Activated T-cell treated with anti-CD3 and anti-CD28 coated beads, Interleukin-2, amount 50 U/mL, for 4 hours (primary cell): ENCODE data around the gene TMEM208. TPM values are rescaled to one million over a fixed set of nuclear protein-coding genes. Genes with fewer than 3 reads are reported as not detected.

ENCODE experiments used
- ATAC-seq, 2 donors: fragments of 200-7000 bp; cut with Tn5 transposase; one replicate each; pipeline ENCODE4 v1.10.0; 2021
- DNase-seq: peaks from one replicate; pipeline ENCODE4 v3.0.0-alpha.2; 2020
- H3K27me3 Mint-ChIP-seq: one replicate; pipeline ENCODE4 v1.8.0; 2021; ENCODE audit warnings: low read depth, mixed read lengths
- H3K36me3 Mint-ChIP-seq: one replicate; pipeline ENCODE4 v1.8.0; 2022; ENCODE audit warnings: mixed read lengths; ENCODE audit not compliant: insufficient read depth
- H3K4me1 Mint-ChIP-seq: one replicate; pipeline ENCODE4 v1.8.0; 2021; ENCODE audit warnings: low read depth, mixed read lengths
- H3K4me3 Mint-ChIP-seq: one replicate; pipeline ENCODE4 v1.8.0; 2021; ENCODE audit warnings: mild to moderate bottlenecking, moderate library complexity, mixed read lengths
- H3K9me3 Mint-ChIP-seq: one replicate; pipeline ENCODE4 v1.8.0; 2021; ENCODE audit warnings: mixed read lengths
- total RNA-seq, 3 donors: library from RNA; stranded (reverse); gene quantifications; one replicate each; pipeline ENCODE4 v1.2.1, GENCODE V29; 2021

Gene TMEM208
- total RNA-seq, 3 donors from 2014 or later = 109 to 130 (median 124) TPM

- H3K4me1 Mint-ChIP-seq = peaks cover 19% of the 10 kb centered on the region
- H3K9me3 Mint-ChIP-seq = no peaks in the 10 kb centered on the region
- no peak overlapping the region for H3K4me3 Mint-ChIP-seq
- no peaks in the 10 kb centered on the region for H3K27me3 Mint-ChIP-seq
- ATAC-seq (no peak), DNase-seq (no peak)
- peaks cover 13% of the 10 kb centered on the region for H3K36me3 Mint-ChIP-seq
Observed at GRCh38 chr16:67275321-67275720, 48.4 kb downstream of the TMEM208 start.

DNA sequence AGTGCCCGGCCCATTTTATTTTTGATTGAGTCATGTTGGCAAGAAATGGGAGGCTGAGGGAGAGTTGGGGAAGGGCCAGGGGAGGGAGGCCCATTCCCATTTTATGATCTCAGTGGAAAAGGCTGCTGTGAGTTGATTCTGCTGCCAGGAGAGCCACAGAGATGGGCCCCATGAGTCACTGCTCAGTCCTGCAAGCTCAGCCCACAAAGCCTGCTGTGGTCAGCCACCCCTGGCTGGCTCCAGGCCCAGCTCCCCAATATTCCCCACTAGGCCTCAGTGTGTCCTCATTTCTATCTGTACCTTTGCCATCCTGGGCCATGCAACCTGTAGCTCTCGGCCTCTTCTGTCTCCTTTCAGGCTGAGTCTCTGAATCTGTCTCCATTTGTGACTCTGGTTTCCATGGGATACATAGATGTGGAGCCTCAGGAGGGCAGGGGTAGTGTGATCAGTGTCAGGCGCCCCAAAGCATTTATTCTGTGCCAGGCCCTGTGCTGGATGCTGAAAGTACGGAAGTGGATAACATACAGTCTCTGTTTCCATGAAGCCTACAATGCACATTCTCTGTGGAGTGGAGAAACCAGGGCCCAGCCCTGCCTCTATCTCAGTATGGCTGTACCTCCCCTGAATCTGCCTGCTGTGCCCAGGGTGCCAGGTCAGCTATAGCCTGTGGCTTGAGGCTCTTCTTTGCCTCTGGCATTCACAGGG is 50.5 kb downstream of the TMEM208 start:
- no peak for ATAC-seq
- Mint-ChIP-seq H3K36me3 (peaks cover 13% of the 10 kb centered on the region), H3K4me1 (peaks cover 20% of the 10 kb centered on the region), H3K4me3 (peak overlapping the region; percentile 85), H3K9me3 (no peaks in the 10 kb centered on the region), H3K27me3 (no peaks in the 10 kb centered on the region)
- DNase-seq = no peak

DNA sequence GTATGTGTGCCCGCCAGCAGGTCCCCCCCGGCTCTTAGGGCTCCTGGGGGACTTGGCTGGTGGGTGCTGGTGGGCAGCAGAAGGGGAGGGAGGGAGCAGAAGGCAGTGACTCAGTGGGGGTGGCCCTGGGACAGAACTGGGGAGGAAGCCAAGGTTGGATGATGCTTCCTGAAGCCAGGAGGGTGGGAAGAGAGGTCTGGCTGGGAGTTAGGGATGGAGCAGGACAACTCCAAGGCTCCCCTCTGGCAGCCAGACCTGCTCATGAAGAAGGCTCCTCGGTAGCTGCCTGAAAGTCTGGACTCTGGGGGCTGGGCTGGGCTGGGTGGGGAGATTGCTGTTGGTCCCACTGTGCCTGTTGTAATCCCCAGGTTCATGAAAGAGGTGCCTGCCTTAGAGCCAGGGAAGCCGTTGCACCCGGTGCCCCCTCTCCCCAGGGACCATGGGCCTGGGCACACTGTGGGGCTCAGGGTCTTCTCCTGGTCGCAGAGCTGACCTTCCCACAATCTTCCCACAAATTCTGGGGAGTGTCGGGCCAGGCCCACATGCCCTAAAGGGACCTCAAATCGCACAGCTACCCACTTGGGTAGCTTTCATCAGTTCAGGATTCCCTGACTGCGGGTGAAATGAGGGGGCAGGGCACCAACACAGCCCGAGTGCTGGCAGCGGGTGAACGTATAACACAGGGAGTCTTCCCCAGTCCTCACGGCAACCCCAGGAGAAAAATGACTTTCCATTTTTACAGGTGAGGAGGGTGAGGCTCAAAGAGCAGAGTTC is 51.3 kb downstream of the TMEM208 start:
- Mint-ChIP-seq H3K9me3 (no peaks in the 10 kb centered on the region), H3K27me3 (no peaks in the 10 kb centered on the region), H3K4me1 (peaks cover 20% of the 10 kb centered on the region), H3K36me3 (peaks cover 19% of the 10 kb centered on the region), H3K4me3 (peak overlapping the region; percentile 85)
- ATAC-seq (no peak), DNase-seq (no peak)

Other genes starting within 250 kb of the TMEM208 start
- gene CES4A, start 238.5 kb upstream of the TMEM208 start, total RNA-seq = 10 to 100 TPM in 1 of 3 donors, 1 to 10 TPM in 2; 6.2 to 10.7 (median 6.6) TPM
- 100 to 1,000 TPM; 128 to 132 (median 129) TPM for gene CBFB, start 198.0 kb upstream of the TMEM208 start, total RNA-seq
- 10 to 100 TPM; 17.4 to 19.5 (median 18.6) TPM for gene PHAF1, start 117.2 kb upstream of the TMEM208 start, total RNA-seq
- gene B3GNT9, start 76.1 kb upstream of the TMEM208 start, total RNA-seq = 1 to 10 TPM; 1.3 to 1.9 (median 1.3) TPM
- gene TRADD, start 67.2 kb upstream of the TMEM208 start, total RNA-seq = 10 to 100 TPM; 16.0 to 20.3 (median 17.4) TPM
- 1 to 10 TPM; 4.8 to 8.9 (median 6.1) TPM for gene FBXL8, start 67.2 kb upstream of the TMEM208 start, total RNA-seq
- 1 to 10 TPM; 2.8 to 6.1 (median 4.0) TPM for gene HSF4, start 62.4 kb upstream of the TMEM208 start, total RNA-seq
- 1 to 10 TPM in 2 of 3 donors, under 1 TPM in 1; 0.99 to 3.7 (median 1.4) TPM for gene NOL3, start 56.6 kb upstream of the TMEM208 start, total RNA-seq
- gene MATCAP1, start 43.2 kb upstream of the TMEM208 start, total RNA-seq = 10 to 100 TPM; 10.1 to 15.5 (median 14.7) TPM
- not detected for gene EXOC3L1, start 37.0 kb upstream of the TMEM208 start, total RNA-seq
- gene E2F4, start 35.0 kb upstream of the TMEM208 start, total RNA-seq = 100 to 1,000 TPM; 195 to 201 (median 198) TPM
- gene ELMO3, start 28.0 kb upstream of the TMEM208 start, total RNA-seq = 1 to 10 TPM; 5.1 to 5.9 (median 5.3) TPM
- 10 to 100 TPM; 64.0 to 86.6 (median 70.3) TPM for gene FHOD1, start 20.4 kb downstream of the TMEM208 start, total RNA-seq
- gene SLC9A5, start 21.8 kb downstream of the TMEM208 start, total RNA-seq = 1 to 10 TPM; 3.2 to 4.0 (median 3.6) TPM
- gene PLEKHG4, start 52.4 kb downstream of the TMEM208 start, total RNA-seq = 10 to 100 TPM; 30.0 to 41.6 (median 37.0) TPM
- gene KCTD19, start 99.6 kb downstream of the TMEM208 start, total RNA-seq = under 1 TPM in 2 of 3 donors, not detected in 1; 0.16 to 0.66 TPM
- gene LRRC36, start 99.7 kb downstream of the TMEM208 start, total RNA-seq = not detected
- gene TPPP3, start 166.4 kb downstream of the TMEM208 start, total RNA-seq = under 1 TPM in 1 of 3 donors, not detected in 2; 0.20 TPM
- gene ZDHHC1, start 189.3 kb downstream of the TMEM208 start, total RNA-seq = under 1 TPM; 0.61 to 0.99 (median 0.79) TPM
- 1 to 10 TPM; 3.9 to 6.1 (median 5.2) TPM for gene HSD11B2, start 204.0 kb downstream of the TMEM208 start, total RNA-seq